Endothelial cell of umbilical vein (primary cell): ENCODE data around the gene TAF9. TPM values are rescaled to one million over a fixed set of nuclear protein-coding genes. Genes with fewer than 3 reads are reported as not detected.

Source experiments
- BruUV-seq: library from RNA; stranded (reverse); fragments of 400-500 nt; replicated peaks from 2 replicates; lab custom pipeline; 2021; lab: Mats Ljungman, UMichigan
- CTCF ChIA-PET: fragments of 300-600, 350-600 bp; sonication (Branson Sonifier 250); formaldehyde crosslinking; loops from one replicate; lab custom pipeline; 2021; ENCODE audit warnings: antibody characterized with exemption, inconsistent platforms; lab: Charles Lee
- POLR2A ChIA-PET: fragments of 300-600, 350-600 bp; sonication (Branson Sonifier 250); formaldehyde crosslinking; loops from one replicate; lab custom pipeline; 2021; ENCODE audit warnings: antibody characterized with exemption, inconsistent platforms; lab: Charles Lee
- DNase-seq: peaks from one replicate; pipeline ENCODE4 v3.0.0-alpha.2; 2011; ENCODE audit warnings: low read depth, low spot score
- FAIRE-seq: peaks from 2 replicates; lab custom pipeline; 2011; peaks lifted over from hg19 to GRCh38; lab: Jason Lieb, UNC
- H2AFZ ChIP-seq: 2 replicates; pipeline ENCODE4 v1.6.0; 2012; ENCODE audit warnings: low read depth, low read length, control low read depth, inconsistent platforms
- H3K27ac ChIP-seq: 2 replicates; pipeline ENCODE4 v1.5.1; 2011; ENCODE audit warnings: low read depth, mild to moderate bottlenecking, control low read depth, low read length, moderate library complexity; ENCODE audit not compliant: insufficient read depth
- H3K27me3 ChIP-seq, 2 experiments: 2 replicates each; pipeline versions ENCODE4 v1.6.0 to v1.6.1; 2011; ENCODE audit warnings: low read length in 2 of 2, mixed read lengths in 1 of 2; ENCODE audit not compliant: control insufficient read depth in 2 of 2, insufficient read depth in 2 of 2
- H3K36me3 ChIP-seq, 2 experiments: 2 replicates in 1 of 2; 3 replicates in 1 of 2; pipeline ENCODE4 v1.5.1; 2011; ENCODE audit warnings: low read length in 2 of 2, mild to moderate bottlenecking in 1 of 2, moderate library complexity in 1 of 2; ENCODE audit not compliant: control insufficient read depth in 2 of 2, insufficient read depth in 2 of 2; ENCODE audit errors: extremely low read depth in 1 of 2
- H3K4me1 ChIP-seq: 3 replicates; pipeline ENCODE4 v1.5.1; 2011; ENCODE audit warnings: mild to moderate bottlenecking, low read length; ENCODE audit not compliant: control insufficient read depth, insufficient read depth; ENCODE audit errors: extremely low read depth
- H3K4me2 ChIP-seq: 2 replicates; pipeline ENCODE4 v1.6.1; 2011; ENCODE audit warnings: low read length, control low read depth, mixed read lengths; ENCODE audit not compliant: insufficient read depth
- H3K4me3 ChIP-seq, 3 experiments: fragments of 200-600 bp in 1 of 3; sonication (generic), shearing (Covaris generic) in 1 of 3; replicated peaks in 1 of 3; 2 replicates each; pipeline ENCODE4 v1.5.1; 2011 to 2016; ENCODE audit warnings: control low read depth in 3 of 3, low read length in 3 of 3, mild to moderate bottlenecking in 2 of 3, inconsistent platforms in 1 of 3, low read depth in 1 of 3, moderate library complexity in 1 of 3; ENCODE audit not compliant: insufficient read depth in 1 of 3
- H3K79me2 ChIP-seq: 2 replicates; pipeline ENCODE4 v1.6.0; 2012; ENCODE audit warnings: low read length, inconsistent platforms; ENCODE audit not compliant: control insufficient read depth, insufficient read depth
- H3K9ac ChIP-seq: replicated peaks from 2 replicates; pipeline ENCODE3; 2011; ENCODE audit warnings: low read length, control low read depth; ENCODE audit not compliant: insufficient read depth; ENCODE audit errors: extremely low read depth
- H3K9me1 ChIP-seq: replicated peaks from 3 replicates; pipeline ENCODE4 v1.6.0; 2011; ENCODE audit warnings: mild to moderate bottlenecking, low read length; ENCODE audit not compliant: control insufficient read depth, insufficient read depth; ENCODE audit errors: extremely low read depth
- H3K9me3 ChIP-seq: replicated peaks from 2 replicates; pipeline ENCODE4 v1.5.1; 2012; ENCODE audit warnings: low read length, inconsistent platforms; ENCODE audit not compliant: control insufficient read depth, insufficient read depth
- H4K20me1 ChIP-seq: replicated peaks from 2 replicates; pipeline ENCODE3; 2011; ENCODE audit warnings: mild to moderate bottlenecking, low read length; ENCODE audit not compliant: control insufficient read depth, insufficient read depth; ENCODE audit errors: extremely low read depth
- EZH2 ChIP-seq: IDR thresholded peaks from 2 replicates; pipeline ENCODE4 v1.6.1; 2012; ENCODE audit warnings: borderline replicate concordance, low read depth, mild to moderate bottlenecking, moderate library complexity, low read length, inconsistent platforms; ENCODE audit not compliant: severe bottlenecking
- FOS ChIP-seq: IDR thresholded peaks from 2 replicates; pipeline ENCODE4 v1.6.1; 2011; ENCODE audit warnings: mild to moderate bottlenecking, low read length, moderate library complexity, borderline replicate concordance; ENCODE audit not compliant: insufficient read depth
- GATA2 ChIP-seq: IDR thresholded peaks from 2 replicates; pipeline ENCODE4 v1.7.0; 2011; ENCODE audit warnings: low read depth, mild to moderate bottlenecking, moderate library complexity, mixed read lengths, low read length; ENCODE audit not compliant: insufficient read length, insufficient read depth
- MYC ChIP-seq: IDR thresholded peaks from one replicate; pipeline ENCODE4 v1.6.1; 2011; ENCODE audit warnings: mild to moderate bottlenecking, low read depth, low read length
- POLR2A ChIP-seq: IDR thresholded peaks from 2 replicates; pipeline ENCODE4 v1.6.1; 2012; ENCODE audit warnings: low read depth, mild to moderate bottlenecking, control low read depth, low read length
- POLR2AphosphoS5 ChIP-seq: IDR thresholded peaks from 2 replicates; pipeline ENCODE4 v1.6.1; 2012; ENCODE audit warnings: low read depth, mild to moderate bottlenecking, control low read depth, low read length, moderate library complexity; ENCODE audit not compliant: insufficient read depth
- dilution Hi-C: fragments of 300-500 bp; cut with MboI; formaldehyde crosslinking; loops from one replicate; pipeline ENCODE4 v1.15.0; 2019; ENCODE audit warnings: low sequenced_read_pairs; ENCODE audit not compliant: extremely low pct_ligation_motif_present
- intact Hi-C: fragments of 100-400 bp; cut with micrococcal nuclease; formaldehyde crosslinking; loops from one replicate; pipeline ENCODE4 v1.10.0; 2022
- polyA plus RNA-seq, 4 experiments: library from polyadenylated mRNA; depleted of rRNA in 3 of 4; stranded (reverse) in 3 of 4; unstranded in 1 of 4; fragments of >200 nt; gene quantifications; 2 replicates each; pipeline versions ENCODE4 v1.2.1 to v1.2.3, GENCODE V29; 2011 to 2012; ENCODE audit warnings: missing spikeins in 1 of 4
- total RNA-seq: library from RNA; stranded (reverse); gene quantifications from 2 replicates; pipeline ENCODE4 v1.2.3, GENCODE V29; 2021
- TF ChIP-seq, protein P1 (sequence below): IDR thresholded peaks from 2 replicates; pipeline ENCODE4 v1.6.1; 2011; ENCODE audit not compliant: insufficient read depth, insufficient read length
- TF ChIP-seq, protein P2 (sequence below), 2 donors: IDR thresholded peaks; 1 replicate in 1 of 2; 2 replicates in 1 of 2; pipeline ENCODE4 v1.5.1; 2011; ENCODE audit warnings: low read length in 2 of 2, mild to moderate bottlenecking in 2 of 2, moderate library complexity in 2 of 2, control low read depth in 1 of 2, inconsistent platforms in 1 of 2, low read depth in 1 of 2; ENCODE audit not compliant: insufficient read depth in 1 of 2; ENCODE audit errors: extremely low read depth in 1 of 2

The TAF9 gene
- total and polyA plus RNA-seq, 2 donors (not counting 3 experiments of a cell fraction or from before 2014, with no cell fraction given) = 67.8 to 84.8 TPM

DNA sequence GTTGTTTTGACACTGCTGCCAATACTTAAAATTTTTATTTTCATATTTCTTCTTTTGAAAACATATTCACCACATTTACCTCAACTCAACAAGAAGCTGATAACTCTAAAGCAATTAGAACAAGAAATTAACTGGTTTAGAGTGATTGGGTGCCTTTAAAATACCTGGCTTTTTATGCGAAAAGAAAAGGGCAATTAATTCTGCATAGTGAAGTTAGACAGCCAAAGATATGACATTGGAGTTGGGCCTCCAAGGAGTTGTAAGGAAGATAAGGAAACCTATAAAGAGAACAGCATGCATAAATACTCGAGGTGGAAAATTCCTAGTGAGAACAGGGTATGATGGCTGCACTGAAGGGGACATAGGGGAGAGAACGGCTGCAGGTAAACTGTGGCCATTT lies 9.6 kb downstream of the TAF9 start:
- DNase-seq (no peak), FAIRE-seq (no peak)
- Histone ChIP-seq H4K20me1 (no peaks in the 10 kb centered on the region), H3K9me1 (no peaks in the 10 kb centered on the region), H3K9ac (no peak overlapping the region), H3K27ac (no peak overlapping the region), H2AFZ (no peak overlapping the region), H3K27me3 (no peaks in the 10 kb centered on the region), H3K4me1 (no peaks in the 10 kb centered on the region), H3K4me2 (no peak overlapping the region), H3K79me2 (peaks cover 27% of the 10 kb centered on the region), H3K36me3 (peaks cover 0 to under 1% of the 10 kb centered on the region in 2 experiments), H3K4me3 (no peak overlapping the region), H3K9me3 (no peaks in the 10 kb centered on the region)
- intact Hi-C loops (no loop called here), dilution Hi-C loops (no loop called here)
- BruUV-seq = no TSS peak
- CTCF ChIA-PET = no interaction called here
- TF ChIP-seq GATA2 (no peak), EZH2 (no peak), POLR2A (no peak), MYC (no peak), POLR2AphosphoS5 (no peak), FOS (no peak)
- TF ChIP-seq, protein P1, sequence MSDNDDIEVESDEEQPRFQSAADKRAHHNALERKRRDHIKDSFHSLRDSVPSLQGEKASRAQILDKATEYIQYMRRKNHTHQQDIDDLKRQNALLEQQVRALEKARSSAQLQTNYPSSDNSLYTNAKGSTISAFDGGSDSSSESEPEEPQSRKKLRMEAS = no peak
- TF ChIP-seq, protein P2, sequence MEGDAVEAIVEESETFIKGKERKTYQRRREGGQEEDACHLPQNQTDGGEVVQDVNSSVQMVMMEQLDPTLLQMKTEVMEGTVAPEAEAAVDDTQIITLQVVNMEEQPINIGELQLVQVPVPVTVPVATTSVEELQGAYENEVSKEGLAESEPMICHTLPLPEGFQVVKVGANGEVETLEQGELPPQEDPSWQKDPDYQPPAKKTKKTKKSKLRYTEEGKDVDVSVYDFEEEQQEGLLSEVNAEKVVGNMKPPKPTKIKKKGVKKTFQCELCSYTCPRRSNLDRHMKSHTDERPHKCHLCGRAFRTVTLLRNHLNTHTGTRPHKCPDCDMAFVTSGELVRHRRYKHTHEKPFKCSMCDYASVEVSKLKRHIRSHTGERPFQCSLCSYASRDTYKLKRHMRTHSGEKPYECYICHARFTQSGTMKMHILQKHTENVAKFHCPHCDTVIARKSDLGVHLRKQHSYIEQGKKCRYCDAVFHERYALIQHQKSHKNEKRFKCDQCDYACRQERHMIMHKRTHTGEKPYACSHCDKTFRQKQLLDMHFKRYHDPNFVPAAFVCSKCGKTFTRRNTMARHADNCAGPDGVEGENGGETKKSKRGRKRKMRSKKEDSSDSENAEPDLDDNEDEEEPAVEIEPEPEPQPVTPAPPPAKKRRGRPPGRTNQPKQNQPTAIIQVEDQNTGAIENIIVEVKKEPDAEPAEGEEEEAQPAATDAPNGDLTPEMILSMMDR (IDR thresholded peaks at IDR 0.05; ENCODE audit: extremely low read depth in 1 of 2, insufficient read depth in 1 of 2, low read depth in 1 of 2, low read length in 2 of 2) = no peak
- POLR2A ChIA-PET = no interaction called here
